OCI-M2 (cell line): ENCODE measurements around the gene VSX2.
"Not testable (repeated sequence)": the region's sequence is repeated elsewhere in the genome, so short reads cannot be mapped to it uniquely, and the experiment has no call there.

Experiments
- DNase-seq: peaks from one replicate; lab custom pipeline; 2025; ENCODE audit not compliant: unreplicated experiment; lab: John Stamatoyannopoulos, UW

Gene VSX2

GRCh38 chr14:74258764-74259035 lies 19.5 kb downstream of the VSX2 start:
- DNase-seq, result no peak

GRCh38 chr14:74259513-74259912 lies 20.3 kb downstream of the VSX2 start:
- no peak for DNase-seq

- no peak for DNase-seq
Measured at GRCh38 chr14:74260525-74261233, 21.4 kb downstream of the VSX2 start.

- no peak for DNase-seq
Measured at GRCh38 chr14:74261288-74261687, 22.0 kb downstream of the VSX2 start.

- no peak for DNase-seq
Measured at GRCh38 chr14:74262076-74262475, 22.8 kb downstream of the VSX2 start.

GRCh38 chr14:74263181-74263580 lies 23.9 kb downstream of the VSX2 start:
- DNase-seq, result no peak

- no peak for DNase-seq
Measured at GRCh38 chr14:74263921-74264320, 24.7 kb downstream of the VSX2 start.

GRCh38 chr14:74265301-74265965 lies 26.2 kb downstream of the VSX2 start:
- no peak for DNase-seq

- no peak for DNase-seq
Measured at GRCh38 chr14:74267588-74267987, 28.3 kb downstream of the VSX2 start.

- DNase-seq, result not testable (repeated sequence)
Measured at GRCh38 chr14:74270382-74271177, 31.3 kb downstream of the VSX2 start.

GRCh38 chr14:74271365-74271764 lies 32.1 kb downstream of the VSX2 start:
- DNase-seq, result no peak

GRCh38 chr14:74275241-74275841 lies 36.1 kb downstream of the VSX2 start:
- no peak for DNase-seq

GRCh38 chr14:74278080-74278479 lies 38.8 kb downstream of the VSX2 start:
- no peak for DNase-seq

- DNase-seq, result no peak
Measured at GRCh38 chr14:74281069-74281468, 41.8 kb downstream of the VSX2 start.

- DNase-seq, result no peak
Measured at GRCh38 chr14:74286736-74287135, 47.5 kb downstream of the VSX2 start.

- DNase-seq, result no peak
Measured at GRCh38 chr14:74289801-74290200, 50.6 kb downstream of the VSX2 start.

GRCh38 chr14:74290415-74290814 lies 51.2 kb downstream of the VSX2 start:
- DNase-seq, result no peak

- DNase-seq, result no peak
Measured at GRCh38 chr14:74292061-74292460, 52.8 kb downstream of the VSX2 start.

GRCh38 chr14:74293606-74294005 lies 54.4 kb downstream of the VSX2 start:
- DNase-seq, result no peak

- DNase-seq, result no peak
Measured at GRCh38 chr14:74296037-74296467, 56.8 kb downstream of the VSX2 start.

GRCh38 chr14:74297986-74298385 lies 58.7 kb downstream of the VSX2 start:
- no peak for DNase-seq

- no peak for DNase-seq
Measured at GRCh38 chr14:74299061-74299545, 59.9 kb downstream of the VSX2 start.
